Chondrocyte (in vitro differentiated cells): ENCODE results near the gene ZNF74. TPM values are rescaled to one million over a fixed set of nuclear protein-coding genes. Genes with fewer than 3 reads are reported as not detected.

Experiments
- DNase-seq: peaks from one replicate; pipeline ENCODE4 v3.0.0; 2021; ENCODE audit warnings: mixed read lengths, low spot score
- H3K27ac Mint-ChIP-seq: one replicate; pipeline ENCODE4 v1.8.0; 2021; ENCODE audit warnings: mild to moderate bottlenecking, moderate library complexity, mixed read lengths; ENCODE audit not compliant: unreplicated experiment
- H3K27me3 Mint-ChIP-seq: 2 replicates; pipeline ENCODE4 v1.8.0; 2021; ENCODE audit warnings: low read depth, mixed read lengths
- H3K36me3 Mint-ChIP-seq: 2 replicates; pipeline ENCODE4 v1.8.0; 2021; ENCODE audit warnings: low read depth, mixed read lengths
- H3K4me1 Mint-ChIP-seq: 2 replicates; pipeline ENCODE4 v1.8.0; 2021; ENCODE audit warnings: low read depth, mild to moderate bottlenecking, mixed read lengths
- H3K4me3 Mint-ChIP-seq: one replicate; pipeline ENCODE4 v1.8.0; 2021; ENCODE audit warnings: mild to moderate bottlenecking, moderate library complexity, mixed read lengths; ENCODE audit not compliant: unreplicated experiment
- H3K9me3 Mint-ChIP-seq: 2 replicates; pipeline ENCODE4 v1.8.0; 2021; ENCODE audit warnings: low read depth, mixed read lengths
- CTCF ChIP-seq: fragments of 200-600 bp; sonication (generic); IDR thresholded peaks from 2 replicates; pipeline ENCODE4 v1.5.0; 2021; ENCODE audit warnings: antibody characterized with exemption, mild to moderate bottlenecking, moderate library complexity
- total RNA-seq: library from RNA; stranded (reverse); gene quantifications from 3 replicates; pipeline ENCODE4 v1.2.1, GENCODE V29; 2021

ZNF74 gene
- total RNA-seq, 1 donor from 2014 or later = 15.7 TPM

- H3K4me1 Mint-ChIP-seq = peaks cover 30% of the 10 kb centered on the region
- H3K27ac Mint-ChIP-seq = peak overlapping the region; percentile 51
- peaks cover 29% of the 10 kb centered on the region for H3K36me3 Mint-ChIP-seq
- no peaks in the 10 kb centered on the region for H3K9me3 Mint-ChIP-seq
- DNase-seq = peak; percentile 87
- H3K27me3 Mint-ChIP-seq = no peaks in the 10 kb centered on the region
- peak; percentile 91 for TF ChIP-seq CTCF
- H3K4me3 Mint-ChIP-seq = no peak overlapping the region
Observed at GRCh38 chr22:20456064-20456721, 62.2 kb downstream of the ZNF74 start.

DNA sequence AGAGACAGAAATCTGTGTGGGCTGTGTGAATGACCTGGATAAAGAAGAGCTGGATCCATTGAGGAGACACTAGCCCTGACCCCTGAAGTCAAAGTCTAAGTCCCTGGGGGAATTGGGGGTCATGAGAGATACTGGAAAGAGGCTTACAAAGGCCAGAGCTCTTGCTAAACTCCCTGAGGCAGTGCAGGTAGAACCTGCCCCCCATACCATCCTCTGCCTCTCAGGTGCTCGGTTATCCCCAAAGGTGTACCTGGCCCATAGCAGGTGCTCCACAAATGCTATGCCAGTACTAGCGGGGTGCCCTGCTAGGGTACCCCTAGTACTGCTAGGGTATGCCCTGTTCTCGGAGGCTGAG lies 62.7 kb downstream of the ZNF74 start:
- H3K27me3 Mint-ChIP-seq = no peaks in the 10 kb centered on the region
- peaks cover 24% of the 10 kb centered on the region for H3K36me3 Mint-ChIP-seq
- peaks cover 30% of the 10 kb centered on the region for H3K4me1 Mint-ChIP-seq
- H3K27ac Mint-ChIP-seq = peak overlapping the region; percentile 51
- H3K9me3 Mint-ChIP-seq = no peaks in the 10 kb centered on the region
- TF ChIP-seq CTCF = no peak
- peak; percentile 35 for DNase-seq
- H3K4me3 Mint-ChIP-seq = no peak overlapping the region

- DNase-seq = peak; percentile 87
- H3K27ac Mint-ChIP-seq = no peak overlapping the region
- H3K4me1 Mint-ChIP-seq = peaks cover 30% of the 10 kb centered on the region
- H3K27me3 Mint-ChIP-seq = no peaks in the 10 kb centered on the region
- H3K9me3 Mint-ChIP-seq = no peaks in the 10 kb centered on the region
- no peak overlapping the region for H3K4me3 Mint-ChIP-seq
- peaks cover 20% of the 10 kb centered on the region for H3K36me3 Mint-ChIP-seq
- no peak for TF ChIP-seq CTCF
Observed at GRCh38 chr22:20457506-20458240, 63.7 kb downstream of the ZNF74 start.

Other genes with a start within 250 kb of the ZNF74 start
- gene CCDC188, start 243.1 kb upstream of the ZNF74 start, total RNA-seq = 0.36 to 5.4 TPM (median 5.3 TPM) in 3 replicates
- gene RTN4R, start 125.8 kb upstream of the ZNF74 start, total RNA-seq = 0.75 to 5.5 TPM (median 5.5 TPM) in 3 replicates
- 45.7 to 52.6 TPM (median 47.2 TPM) in 3 replicates for gene DGCR6L, start 74.1 kb upstream of the ZNF74 start, total RNA-seq
- gene SCARF2, start 43.7 kb downstream of the ZNF74 start, total RNA-seq = 56.5 to 88.8 TPM (median 86.5 TPM) in 3 replicates
- gene KLHL22, start 101.6 kb downstream of the ZNF74 start, total RNA-seq = 37.3 to 49.3 TPM (median 37.7 TPM) in 3 replicates
- 105 to 111 TPM (median 110 TPM) in 3 replicates for gene MED15, start 113.5 kb downstream of the ZNF74 start, total RNA-seq